ENCODE results near the gene GATAD2A. TPM values are rescaled to one million over a fixed set of nuclear protein-coding genes. Genes with fewer than 3 reads are reported as not detected.

GATAD2A gene
- total and polyA plus RNA-seq, 9 of the 15 experiments (the other 6 are each of a cell fraction or from before 2014, with no cell fraction given) = 2.4 to 226 (median 44.2) TPM

DNA sequence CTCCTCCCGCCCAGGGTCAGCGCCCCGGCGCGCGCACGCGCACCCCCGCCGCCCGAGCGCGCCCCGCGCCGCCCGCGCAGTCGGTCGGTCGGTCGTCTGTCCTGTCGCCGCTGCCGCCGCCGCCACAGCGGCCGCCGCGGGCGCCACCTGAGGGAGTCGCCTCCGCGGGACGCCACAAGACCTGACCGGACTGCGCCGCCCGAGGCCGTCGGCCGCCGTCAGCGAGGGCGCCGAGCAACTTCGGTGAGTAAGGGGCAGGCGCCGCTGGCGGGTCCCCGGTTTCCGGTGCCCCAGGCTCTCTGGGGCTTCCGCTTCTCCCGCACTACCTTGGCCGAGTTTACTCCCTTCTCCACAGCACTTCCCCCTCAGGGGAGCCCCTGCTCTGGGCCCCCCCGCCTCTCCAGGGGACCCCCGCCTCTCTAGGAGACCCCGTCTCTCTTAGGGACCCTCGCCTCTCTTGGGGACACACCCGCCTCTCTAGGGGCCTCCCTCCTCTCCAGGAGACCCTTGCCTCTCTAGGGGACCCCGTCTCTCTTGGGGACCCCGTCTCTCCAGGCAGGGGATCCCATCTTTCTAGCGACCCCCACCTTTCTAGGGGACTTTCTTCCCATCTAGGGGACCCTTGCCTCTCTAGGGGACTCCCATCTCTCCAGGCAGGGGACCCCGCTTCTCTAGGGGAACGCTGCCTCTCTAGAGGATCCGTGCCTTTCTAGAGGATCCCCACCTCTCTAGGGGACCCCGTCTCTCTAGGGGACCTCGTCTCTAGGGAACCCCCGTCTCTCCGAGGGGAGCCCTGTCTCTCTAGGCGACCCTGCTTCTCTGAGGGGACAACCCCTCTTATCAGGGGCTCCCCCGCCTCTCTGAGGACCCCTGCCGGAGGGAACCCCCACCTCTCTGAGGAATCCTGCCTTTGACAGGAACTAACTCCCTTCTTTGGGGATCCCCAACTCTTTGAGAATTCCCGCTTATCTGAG, 19.3 kb upstream of the GATAD2A start (continued):
- TF ChIP-seq, protein P1, sequence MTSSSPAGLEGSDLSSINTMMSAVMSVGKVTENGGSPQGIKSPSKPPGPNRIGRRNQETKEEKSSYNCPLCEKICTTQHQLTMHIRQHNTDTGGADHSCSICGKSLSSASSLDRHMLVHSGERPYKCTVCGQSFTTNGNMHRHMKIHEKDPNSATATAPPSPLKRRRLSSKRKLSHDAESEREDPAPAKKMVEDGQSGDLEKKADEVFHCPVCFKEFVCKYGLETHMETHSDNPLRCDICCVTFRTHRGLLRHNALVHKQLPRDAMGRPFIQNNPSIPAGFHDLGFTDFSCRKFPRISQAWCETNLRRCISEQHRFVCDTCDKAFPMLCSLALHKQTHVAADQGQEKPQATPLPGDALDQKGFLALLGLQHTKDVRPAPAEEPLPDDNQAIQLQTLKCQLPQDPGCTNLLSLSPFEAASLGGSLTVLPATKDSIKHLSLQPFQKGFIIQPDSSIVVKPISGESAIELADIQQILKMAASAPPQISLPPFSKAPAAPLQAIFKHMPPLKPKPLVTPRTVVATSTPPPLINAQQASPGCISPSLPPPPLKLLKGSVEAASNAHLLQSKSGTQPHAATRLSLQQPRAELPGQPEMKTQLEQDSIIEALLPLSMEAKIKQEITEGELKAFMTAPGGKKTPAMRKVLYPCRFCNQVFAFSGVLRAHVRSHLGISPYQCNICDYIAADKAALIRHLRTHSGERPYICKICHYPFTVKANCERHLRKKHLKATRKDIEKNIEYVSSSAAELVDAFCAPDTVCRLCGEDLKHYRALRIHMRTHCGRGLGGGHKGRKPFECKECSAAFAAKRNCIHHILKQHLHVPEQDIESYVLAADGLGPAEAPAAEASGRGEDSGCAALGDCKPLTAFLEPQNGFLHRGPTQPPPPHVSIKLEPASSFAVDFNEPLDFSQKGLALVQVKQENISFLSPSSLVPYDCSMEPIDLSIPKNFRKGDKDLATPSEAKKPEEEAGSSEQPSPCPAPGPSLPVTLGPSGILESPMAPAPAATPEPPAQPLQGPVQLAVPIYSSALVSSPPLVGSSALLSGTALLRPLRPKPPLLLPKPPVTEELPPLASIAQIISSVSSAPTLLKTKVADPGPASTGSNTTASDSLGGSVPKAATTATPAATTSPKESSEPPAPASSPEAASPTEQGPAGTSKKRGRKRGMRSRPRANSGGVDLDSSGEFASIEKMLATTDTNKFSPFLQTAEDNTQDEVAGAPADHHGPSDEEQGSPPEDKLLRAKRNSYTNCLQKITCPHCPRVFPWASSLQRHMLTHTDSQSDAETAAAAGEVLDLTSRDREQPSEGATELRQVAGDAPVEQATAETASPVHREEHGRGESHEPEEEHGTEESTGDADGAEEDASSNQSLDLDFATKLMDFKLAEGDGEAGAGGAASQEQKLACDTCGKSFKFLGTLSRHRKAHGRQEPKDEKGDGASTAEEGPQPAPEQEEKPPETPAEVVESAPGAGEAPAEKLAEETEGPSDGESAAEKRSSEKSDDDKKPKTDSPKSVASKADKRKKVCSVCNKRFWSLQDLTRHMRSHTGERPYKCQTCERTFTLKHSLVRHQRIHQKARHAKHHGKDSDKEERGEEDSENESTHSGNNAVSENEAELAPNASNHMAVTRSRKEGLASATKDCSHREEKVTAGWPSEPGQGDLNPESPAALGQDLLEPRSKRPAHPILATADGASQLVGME (CRISPR knock-in tag; IDR thresholded peaks at IDR 0.05) = no peak
- TF ChIP-seq XRCC4 (IDR thresholded peaks at IDR 0.05; ENCODE audit: extremely low read depth, insufficient read depth, insufficient read length) (no peak), FOXM1 (IDR thresholded peaks at IDR 0.05; ENCODE audit: low read depth) (no peak), FOXM1 (CRISPR knock-in tag; IDR thresholded peaks at IDR 0.05; ENCODE audit: low read depth) (no peak), EWSR1 (IDR thresholded peaks at IDR 0.05; ENCODE audit: borderline replicate concordance, low read depth, partially characterized antibody) (no peak), MLLT1 (IDR thresholded peaks at IDR 0.05) (no peak), ELK3 (CRISPR knock-in tag; IDR thresholded peaks at IDR 0.05) (no peak), ZNF717 (CRISPR knock-in tag; IDR thresholded peaks at IDR 0.05) (no peak), TOE1 (IDR thresholded peaks at IDR 0.05; ENCODE audit: borderline replicate concordance) (no peak), TOE1 (CRISPR knock-in tag; IDR thresholded peaks at IDR 0.05; ENCODE audit: borderline replicate concordance, low read depth) (no peak), ZC3H11A (IDR thresholded peaks at IDR 0.05; ENCODE audit: low read depth, low read length) (no peak), TGIF2 (CRISPR knock-in tag; IDR thresholded peaks at IDR 0.05) (no peak)
- TF ChIP-seq, protein P2, sequence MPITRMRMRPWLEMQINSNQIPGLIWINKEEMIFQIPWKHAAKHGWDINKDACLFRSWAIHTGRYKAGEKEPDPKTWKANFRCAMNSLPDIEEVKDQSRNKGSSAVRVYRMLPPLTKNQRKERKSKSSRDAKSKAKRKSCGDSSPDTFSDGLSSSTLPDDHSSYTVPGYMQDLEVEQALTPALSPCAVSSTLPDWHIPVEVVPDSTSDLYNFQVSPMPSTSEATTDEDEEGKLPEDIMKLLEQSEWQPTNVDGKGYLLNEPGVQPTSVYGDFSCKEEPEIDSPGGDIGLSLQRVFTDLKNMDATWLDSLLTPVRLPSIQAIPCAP (CRISPR knock-in tag; IDR thresholded peaks at IDR 0.05; ENCODE audit: borderline replicate concordance) = no peak
